Stimulated activated CD4-positive, alpha-beta T cell treated with anti-CD3 and anti-CD28 coated beads, TNF-alpha, amount 100 ng/mL, for 48 hours (primary cell): ENCODE data around the gene PILRB.
A peak's percentile ranks its signal among the peaks of the same experiment; 100 is the strongest.
"Not testable (repeated sequence)": the region's sequence is repeated elsewhere in the genome, so short reads cannot be mapped to it uniquely, and the experiment has no call there.

Source experiments
- DNase-seq, 3 donors: peaks; one replicate each; pipeline ENCODE4 v3.0.0-alpha.2; 2020; ENCODE audit warnings: low read depth in 3 of 3

Gene PILRB

GRCh38 chr7:100356416-100357068 lies 1.4 kb upstream of the PILRB start:
- no peak for DNase-seq

GRCh38 chr7:100357131-100357561 lies 771 bp upstream of the PILRB start:
- no peak for DNase-seq

DNA sequence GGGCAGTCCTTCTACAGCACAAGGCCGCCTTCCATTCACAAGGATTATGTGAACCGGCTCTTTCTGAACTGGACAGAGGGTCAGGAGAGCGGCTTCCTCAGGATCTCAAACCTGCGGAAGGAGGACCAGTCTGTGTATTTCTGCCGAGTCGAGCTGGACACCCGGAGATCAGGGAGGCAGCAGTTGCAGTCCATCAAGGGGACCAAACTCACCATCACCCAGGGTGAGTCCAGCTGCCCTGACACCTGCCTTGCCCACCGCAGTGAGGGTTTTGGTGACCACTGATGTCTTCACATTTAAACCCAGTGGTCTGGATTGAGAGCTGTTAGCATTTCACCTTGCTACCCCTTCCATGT lies 918 bp downstream of the PILRB start:
- DNase-seq: no peak

- no peak for DNase-seq
Observed at GRCh38 chr7:100360135-100360854, 2.4 kb downstream of the PILRB start.

DNA sequence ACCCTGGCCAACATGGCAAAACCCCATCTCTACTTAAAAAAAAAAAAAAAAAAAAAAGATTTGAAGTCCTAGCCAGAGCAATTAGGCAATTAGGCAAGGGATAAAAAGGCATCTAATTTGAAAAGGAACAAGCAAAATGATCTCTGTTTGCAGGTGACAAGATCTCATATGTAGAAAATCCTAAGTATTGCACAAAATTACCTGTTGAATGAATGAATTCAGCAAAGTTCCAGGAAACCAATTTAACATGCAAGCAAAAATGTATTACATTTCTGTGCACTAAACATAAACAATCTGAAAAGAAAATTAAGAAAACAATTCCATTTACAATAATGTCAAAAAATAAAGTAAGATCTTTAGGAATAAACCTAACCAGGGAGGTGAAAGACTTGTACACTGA lies 5.2 kb downstream of the PILRB start:
- DNase-seq: no peak

GRCh38 chr7:100363797-100364196 lies 5.9 kb downstream of the PILRB start:
- DNase-seq: not testable (repeated sequence)

DNA sequence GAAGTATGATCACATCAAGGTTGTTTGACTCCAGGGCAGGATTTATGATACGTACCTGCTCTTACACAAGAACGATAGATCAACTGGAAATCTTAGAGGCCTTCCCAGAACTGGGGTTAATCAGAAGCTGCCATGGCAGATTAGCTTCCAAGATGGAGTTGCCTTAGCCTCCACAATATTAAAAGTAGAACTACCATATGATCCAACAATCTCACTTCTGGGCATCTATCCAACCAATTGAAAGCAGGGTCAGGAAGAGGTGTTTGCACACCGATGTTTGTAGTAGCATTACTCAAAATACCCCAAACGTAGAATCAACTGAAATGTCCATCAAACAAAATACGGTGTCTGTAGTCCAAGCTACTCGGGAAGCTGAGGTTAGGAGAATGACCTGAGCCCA lies 6.6 kb downstream of the PILRB start:
- no peak for DNase-seq

DNA sequence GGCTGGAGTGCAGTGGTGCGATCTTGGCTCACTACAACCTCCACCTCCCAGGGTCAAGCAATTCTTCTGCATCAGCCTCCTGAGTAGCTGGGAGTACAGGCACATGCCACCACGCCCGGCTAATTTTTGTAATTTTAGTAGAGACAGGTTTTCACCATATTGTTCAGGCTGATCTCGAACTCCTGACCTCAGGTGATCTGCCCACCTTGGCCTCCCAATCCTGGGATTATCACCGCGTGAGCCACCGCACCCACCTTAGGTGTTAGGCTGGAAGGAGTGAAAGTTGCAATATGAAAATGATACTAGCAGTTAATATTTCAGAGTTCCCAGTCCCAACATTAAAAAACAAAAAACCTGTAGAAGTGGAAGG lies 8.1 kb downstream of the PILRB start:
- DNase-seq: not testable (repeated sequence)

GRCh38 chr7:100366411-100367250 lies 8.7 kb downstream of the PILRB start:
- DNase-seq: peak in 1 of 3 donors; percentile 45

DNA sequence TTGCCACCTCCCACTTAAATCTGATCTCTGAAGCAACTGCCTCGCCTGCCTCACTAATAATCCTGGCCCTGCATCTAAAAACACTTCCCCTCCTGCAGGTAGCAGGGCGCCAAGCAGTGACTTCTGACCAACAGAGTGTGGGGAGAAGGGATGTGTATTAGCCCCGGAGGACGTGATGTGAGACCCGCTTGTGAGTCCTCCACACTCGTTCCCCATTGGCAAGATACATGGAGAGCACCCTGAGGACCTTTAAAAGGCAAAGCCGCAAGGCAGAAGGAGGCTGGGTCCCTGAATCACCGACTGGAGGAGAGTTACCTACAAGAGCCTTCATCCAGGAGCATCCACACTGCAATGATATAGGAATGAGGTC lies 9.3 kb downstream of the PILRB start:
- DNase-seq: no peak

DNA sequence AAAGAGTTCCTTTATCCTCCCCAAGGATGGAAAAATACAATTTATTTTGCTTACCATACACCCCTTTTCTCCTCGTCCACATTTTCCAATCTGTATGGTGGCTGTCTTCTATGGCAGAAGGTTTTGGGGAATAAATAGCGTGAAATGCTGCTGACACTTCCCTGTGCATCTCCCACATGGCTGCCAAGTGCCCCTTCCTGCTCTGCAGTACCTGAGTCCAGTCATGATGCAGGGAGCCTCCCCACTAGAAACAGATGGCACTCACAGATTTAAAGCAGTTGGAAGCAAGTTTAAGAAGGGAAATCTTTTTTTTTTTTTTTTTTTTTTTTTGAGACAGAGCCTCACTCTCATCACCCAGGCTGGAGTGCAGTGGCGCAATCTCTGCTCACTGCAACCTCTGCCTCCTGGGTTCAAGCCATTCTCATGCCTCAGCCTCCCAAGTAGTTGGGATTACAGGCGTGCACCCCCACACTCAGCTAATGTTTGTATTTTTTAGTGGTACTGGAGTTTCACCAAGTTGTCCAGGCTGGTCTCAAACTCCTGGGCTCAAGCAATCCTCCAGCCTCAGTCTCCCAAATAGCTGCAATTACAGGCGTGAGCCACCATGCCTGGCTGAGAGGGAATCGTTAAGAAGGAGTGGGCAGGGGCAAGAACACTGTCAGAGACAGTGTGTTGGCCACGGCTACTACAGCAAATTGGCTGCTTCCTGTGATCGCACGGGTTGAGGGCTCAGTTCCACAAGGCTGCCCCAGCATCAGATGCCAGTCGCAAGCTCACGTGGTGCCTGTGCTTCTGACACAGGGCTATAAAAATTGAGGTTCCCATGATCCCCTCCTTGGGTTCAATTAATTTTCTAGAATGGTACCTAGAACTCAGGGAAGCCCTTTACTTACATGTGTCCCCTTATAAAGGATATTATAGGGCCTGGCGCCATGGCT lies 10.0 kb downstream of the PILRB start:
- no peak for DNase-seq

DNA sequence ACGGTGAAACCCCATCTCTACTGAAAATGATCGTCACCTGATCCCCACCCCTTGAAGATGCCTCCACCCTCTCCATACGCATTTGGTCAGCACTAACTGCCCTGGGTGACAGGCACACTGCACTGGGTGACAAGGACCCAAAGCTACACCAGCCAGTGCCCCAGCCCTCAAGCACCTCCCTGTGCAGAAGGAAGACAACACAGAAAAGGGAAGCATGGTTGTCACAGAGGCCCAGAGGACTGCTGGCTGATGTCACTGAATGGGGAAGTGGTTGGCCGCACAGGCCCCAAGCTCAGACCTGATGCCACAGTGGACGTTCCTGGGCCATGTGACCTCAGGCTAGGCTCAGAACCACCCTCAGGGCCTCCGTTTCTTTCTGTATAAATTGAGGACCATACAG lies 11.2 kb downstream of the PILRB start:
- no peak for DNase-seq

GRCh38 chr7:100370303-100370702 lies 12.4 kb downstream of the PILRB start:
- DNase-seq: no peak

GRCh38 chr7:100370746-100371145 lies 12.8 kb downstream of the PILRB start:
- DNase-seq: no peak

DNA sequence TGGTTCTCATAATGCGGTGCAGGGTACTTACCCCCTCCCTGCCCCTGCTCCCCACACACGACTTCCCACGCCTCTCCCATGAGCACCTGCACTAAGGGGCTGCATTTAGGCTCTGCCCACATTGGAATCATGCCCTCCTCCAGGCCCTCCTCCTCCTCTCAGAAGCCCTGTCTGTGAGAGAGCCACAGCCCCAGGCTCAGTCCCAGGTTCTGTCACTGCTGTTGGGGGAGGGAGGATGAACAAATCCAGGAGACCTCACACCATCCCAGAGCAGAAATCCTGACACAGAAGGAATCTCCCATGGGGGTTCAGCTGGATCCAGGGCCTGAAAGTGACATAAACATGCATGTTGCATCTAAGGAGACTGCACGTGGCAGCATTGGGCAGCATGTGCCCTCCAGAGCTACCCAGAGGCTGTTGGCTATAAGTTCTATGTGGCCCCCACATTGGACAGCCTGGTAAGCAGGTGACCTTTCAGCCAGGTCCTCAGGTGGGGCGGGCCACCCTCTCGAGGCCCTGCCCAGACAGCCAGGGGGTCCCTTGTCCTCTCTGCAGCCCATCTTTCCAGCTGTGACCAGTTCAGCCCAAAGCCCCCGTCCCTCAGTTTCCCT lies 13.7 kb downstream of the PILRB start:
- DNase-seq: no peak

- DNase-seq: no peak
Observed at GRCh38 chr7:100372256-100372655, 14.3 kb downstream of the PILRB start.

DNA sequence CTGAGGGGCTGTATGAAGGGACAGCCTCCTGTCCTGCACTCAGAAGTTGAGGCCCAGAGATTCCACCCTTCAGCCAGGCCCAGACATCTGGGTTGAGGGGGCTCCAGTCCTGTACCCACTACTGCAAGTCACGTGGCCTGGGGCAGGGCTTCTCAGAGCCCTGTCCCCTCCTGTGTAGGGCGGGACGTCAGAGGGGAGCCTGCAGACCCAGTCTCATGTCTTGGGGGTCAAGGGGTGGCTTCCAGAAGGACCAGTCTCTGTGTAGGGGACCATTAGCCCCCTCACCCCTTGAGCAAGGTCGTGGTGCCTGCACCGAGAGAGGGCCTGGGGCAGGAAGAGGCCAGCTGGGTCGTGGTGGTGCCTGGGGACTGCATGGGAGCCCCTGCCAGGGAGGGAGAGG lies 14.8 kb downstream of the PILRB start:
- DNase-seq: no peak

DNA sequence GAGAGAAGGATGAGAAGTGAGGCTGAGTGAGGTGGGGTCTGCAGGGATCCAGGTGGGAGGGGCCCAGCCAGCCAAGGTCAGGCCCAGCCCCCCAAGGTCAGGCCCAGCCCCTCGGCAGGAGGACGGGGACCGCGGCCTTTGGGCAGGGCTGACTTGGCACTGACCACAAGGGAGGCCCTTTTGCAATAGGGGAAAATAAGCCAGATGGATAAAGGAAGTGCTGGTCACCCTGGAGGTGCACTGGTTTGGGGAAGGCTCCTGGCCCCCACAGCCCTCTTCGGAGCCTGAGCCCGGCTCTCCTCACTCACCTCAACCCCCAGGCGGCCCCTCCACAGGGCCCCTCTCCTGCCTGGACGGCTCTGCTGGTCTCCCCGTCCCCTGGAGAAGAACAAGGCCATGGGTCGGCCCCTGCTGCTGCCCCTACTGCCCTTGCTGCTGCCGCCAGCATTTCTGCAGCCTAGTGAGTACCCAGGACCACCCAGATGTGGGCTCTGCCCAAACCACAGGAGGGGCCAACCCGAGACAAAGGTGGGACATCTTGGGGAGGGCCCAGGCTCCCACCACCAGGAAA lies 15.4 kb downstream of the PILRB start, which contains the start of gene PILRA:
PILRA (plus strand) TSS at position 227 of the 571 bp plus-strand sequence; CDS start at position 397, 170 bp downstream.
- DNase-seq: no peak

- not testable (repeated sequence) for DNase-seq
Observed at GRCh38 chr7:100373870-100374598, 16.1 kb downstream of the PILRB start.

GRCh38 chr7:100374601-100375000 lies 16.7 kb downstream of the PILRB start:
- no peak for DNase-seq
